GM21390 (cell line): ENCODE data around the gene ZMYND8.
"Not testable (repeated sequence)": the region's sequence is repeated elsewhere in the genome, so short reads cannot be mapped to it uniquely, and the experiment has no call there.

Source experiments
- ATAC-seq: cut with Tn5 transposase; IDR thresholded peaks from one replicate; pipeline ENCODE4 v1.9.1; 2021; ENCODE audit not compliant: unreplicated experiment

The ZMYND8 gene

DNA sequence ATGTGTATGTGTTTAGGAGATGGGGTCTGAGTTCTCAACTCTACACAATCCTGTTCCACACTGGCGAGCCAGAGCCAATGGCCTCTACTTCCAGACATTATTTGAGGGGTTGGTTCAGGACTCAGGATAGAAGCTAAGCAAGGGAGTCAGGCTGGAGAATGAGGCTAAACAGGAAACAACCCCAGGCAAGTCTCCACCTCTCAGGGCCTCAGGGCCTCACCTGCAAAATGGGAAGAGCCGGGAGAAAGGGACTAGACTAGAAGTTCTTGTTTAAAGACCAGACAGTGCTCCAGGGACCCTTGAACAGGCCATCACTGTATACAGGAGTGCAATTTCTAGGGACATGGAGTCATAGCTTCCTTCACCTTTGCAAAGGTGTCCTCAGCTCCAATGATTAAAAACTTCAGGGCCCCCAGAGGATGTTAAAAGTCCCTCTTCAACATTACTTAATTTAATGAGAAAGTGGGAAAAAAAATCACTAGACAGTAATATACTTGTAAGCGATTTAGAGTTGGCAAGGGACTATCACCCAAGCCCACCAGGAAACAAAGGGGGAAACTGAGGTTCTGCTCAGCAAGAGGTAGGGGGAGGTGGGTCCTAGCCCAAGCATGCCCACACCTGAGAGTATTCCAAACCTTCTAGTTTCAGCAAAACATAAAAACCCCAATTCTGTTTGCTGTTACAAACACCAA, 41.7 kb downstream of the ZMYND8 start:
- ATAC-seq = no peak

DNA sequence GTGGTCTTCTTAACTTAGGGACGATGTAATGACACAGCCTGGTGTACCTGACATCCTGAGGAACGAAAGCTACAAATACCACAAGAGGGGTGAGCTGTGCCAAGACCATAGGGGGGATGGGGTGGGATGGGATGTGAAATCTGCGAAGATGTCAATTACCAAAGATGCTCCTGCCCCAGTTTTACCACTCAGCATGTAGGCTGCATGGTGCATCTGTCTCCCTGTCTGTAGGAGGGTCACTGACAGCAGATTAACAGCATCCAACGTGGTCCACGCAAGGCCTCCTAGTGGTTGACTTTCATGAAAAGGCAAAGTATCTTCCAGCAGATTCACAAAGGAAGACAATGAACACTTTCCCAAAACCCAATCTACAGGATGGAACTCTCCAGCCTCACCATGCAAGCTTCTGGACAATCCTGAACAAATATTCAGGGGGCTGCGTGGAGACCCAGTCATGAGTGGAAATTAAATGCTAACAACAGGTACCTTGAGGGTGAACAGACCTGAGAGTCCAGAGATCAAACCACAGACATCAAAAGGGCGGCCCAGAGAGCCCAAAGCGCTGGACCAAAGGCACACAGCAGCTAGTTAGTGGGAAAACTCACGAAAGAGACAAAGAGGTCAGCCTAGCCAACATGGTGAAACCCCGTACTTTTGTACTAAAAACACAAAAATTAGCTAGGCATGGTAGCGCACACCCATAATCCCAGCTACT, 44.4 kb downstream of the ZMYND8 start:
- ATAC-seq = no peak

DNA sequence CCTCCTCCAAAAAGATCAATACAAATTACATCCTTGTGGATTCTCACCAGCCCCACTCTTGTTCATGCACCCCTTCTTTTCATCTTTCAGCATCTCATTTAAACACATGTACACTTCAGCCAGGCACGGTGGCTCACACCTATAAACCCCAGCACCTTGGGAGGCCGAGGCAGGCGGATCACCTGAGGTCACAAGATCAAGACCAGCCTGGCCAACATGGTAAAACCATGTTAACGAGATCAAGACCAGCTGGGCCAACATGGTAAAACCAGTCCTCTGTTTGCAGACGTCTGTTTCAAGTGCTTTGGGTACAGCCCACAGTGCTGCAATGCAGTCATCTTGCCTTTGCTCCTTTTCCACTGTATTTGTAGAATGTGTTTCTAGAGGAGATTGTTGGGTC, 45.3 kb downstream of the ZMYND8 start:
- ATAC-seq = no peak

DNA sequence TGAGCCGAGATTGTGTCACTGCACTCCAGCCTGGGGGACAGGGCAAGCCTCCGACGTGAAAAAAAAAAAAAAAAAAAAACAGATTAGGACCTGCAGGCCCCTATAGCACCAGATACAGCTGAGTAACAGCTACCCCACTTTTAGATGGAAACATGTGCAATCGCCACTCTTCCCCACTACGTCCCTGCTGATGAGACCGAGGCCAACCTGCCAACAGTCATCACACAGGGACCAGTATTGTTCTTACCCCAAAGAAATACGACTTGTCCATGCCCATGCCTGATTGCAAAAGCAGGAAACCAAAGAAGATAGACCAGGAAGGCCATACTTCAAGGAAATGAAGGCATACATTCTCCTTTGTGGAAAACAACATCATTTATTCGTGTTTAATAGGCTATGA, 45.8 kb downstream of the ZMYND8 start:
- no peak for ATAC-seq

DNA sequence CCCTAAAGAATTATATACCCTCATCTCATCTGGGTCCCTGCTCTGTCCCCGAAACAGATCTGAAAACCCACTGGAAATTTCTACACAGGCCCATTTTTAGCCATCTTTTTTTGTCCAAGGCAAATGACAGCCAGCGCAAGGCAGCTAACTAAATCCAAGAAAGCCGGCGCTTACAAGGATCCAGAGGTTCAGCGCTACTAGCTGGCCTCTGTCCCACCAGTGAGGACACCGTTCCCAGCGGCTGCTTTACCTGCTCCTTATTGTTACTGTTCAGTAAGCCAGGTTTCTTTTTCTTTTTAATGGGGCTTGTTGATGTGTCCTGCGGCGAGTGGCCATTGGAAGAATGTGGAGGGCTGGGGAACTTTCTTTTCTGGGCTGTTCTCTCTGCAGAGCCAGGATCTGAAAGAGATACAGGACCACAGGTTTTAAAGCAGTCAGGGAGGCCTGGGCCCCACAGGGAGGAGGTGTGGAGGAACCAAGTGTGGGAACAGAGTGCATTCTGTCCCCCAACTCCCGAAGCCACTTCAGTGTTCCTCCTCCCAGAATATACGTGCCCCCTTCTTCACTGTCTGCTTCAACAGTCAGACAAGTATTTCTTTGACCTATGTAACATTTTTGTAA, 46.6 kb downstream of the ZMYND8 start:
- no peak for ATAC-seq

DNA sequence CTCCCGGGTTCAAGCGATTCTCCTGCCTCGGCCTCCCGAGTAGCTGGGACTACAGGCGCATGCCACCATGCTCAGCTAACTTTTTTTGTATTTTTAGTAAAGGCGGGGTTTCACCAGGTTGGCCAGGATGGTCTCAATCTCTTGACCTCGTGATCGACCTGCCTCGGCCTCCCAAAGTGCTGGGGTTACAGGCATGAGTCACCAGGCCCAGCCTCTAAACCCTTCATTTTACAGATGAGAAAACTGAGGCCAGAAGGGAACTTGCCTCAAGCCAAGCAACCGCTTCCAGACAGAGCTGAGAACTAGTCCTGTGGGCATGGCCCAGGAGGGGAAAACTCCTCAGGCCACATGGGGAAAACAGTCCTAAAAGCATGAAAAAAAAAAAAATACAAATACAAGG, 47.1 kb downstream of the ZMYND8 start:
- no peak for ATAC-seq

DNA sequence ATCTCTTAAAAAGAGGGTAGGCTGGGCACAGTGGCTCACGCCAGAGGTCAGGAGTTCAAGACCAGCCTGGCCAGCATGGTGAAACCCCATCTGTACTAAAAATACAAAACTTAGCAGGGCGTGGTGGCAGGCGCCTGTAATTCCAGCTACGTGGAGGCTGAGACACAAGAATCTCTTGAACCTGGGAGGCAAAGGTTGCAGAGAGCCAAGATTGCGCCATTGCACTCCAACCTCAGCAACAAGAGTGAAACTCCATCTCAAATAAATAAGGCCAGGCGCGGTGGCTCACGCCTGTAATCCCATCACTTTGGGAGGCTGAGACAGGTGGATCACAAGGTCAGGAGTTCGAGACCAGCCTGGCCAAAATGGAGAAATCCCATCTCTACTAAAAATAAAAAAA, 48.9 kb downstream of the ZMYND8 start:
- ATAC-seq = not testable (repeated sequence)

DNA sequence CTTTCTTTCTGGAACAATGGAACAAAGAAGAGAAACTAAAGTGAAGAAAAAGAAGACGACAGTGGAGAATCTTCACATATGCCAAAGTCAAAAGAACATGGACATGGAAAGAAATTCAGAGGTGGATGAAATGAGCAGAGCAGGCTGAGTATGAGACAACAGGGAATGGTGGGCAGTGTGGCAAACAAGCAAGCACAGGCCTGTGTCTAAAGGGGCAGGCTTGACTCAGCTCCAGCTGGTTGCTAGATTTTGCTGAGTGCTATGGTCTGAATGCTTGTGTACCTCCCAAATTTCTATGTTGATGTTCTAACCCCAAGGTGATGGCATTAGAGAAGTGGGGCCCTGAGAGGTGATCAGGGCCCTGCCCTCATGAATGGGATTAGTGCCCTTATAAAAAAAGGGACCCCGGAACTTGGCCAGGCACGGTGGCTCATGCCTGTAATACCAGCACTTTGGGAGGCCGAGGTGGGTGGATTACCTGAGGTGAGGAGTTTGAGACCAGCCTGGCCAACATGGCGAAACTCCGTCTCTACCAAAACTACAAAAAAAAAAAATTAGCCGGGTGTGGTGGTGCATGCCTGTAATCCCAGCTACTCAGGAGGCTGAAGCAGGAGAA, 49.6 kb downstream of the ZMYND8 start:
- ATAC-seq = no peak

DNA sequence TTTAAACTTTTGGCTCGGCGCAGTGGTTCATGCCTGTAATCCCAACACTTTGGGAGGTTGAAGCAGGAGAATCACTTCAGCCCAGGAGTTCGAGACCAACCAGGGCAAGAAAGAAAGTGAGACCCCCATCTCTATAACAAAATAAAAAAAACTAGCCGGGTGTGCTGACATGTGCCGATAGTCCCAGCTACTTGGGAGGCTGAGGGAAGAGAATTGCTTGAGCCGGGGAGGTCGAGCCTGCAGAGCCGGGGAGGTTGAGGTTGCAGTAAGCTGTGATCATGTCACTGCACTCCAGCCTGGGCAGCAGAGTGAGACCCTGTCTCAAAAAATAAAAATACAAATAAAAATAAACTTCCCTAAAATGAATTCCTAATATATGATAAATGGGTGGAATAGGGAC, 50.4 kb downstream of the ZMYND8 start:
- no peak for ATAC-seq

DNA sequence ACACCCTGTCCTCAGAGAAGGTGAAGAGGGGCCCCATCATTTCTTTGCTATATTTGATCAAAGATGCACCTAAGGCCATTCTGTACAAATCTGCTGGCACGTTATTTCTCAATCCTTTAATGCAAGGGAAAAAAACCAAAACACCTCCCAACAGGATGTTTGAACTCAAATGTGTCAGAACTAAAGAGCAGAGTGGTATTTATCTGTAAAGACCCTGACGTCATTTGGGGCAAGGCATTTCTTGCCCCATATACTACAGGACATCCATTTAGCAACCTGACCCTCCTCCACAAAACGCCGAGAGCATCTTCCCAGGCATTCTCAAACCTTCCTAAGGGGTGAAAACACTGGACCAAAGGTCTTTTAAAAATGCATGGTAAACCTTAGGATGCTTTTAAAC, 50.8 kb downstream of the ZMYND8 start:
- ATAC-seq = no peak

DNA sequence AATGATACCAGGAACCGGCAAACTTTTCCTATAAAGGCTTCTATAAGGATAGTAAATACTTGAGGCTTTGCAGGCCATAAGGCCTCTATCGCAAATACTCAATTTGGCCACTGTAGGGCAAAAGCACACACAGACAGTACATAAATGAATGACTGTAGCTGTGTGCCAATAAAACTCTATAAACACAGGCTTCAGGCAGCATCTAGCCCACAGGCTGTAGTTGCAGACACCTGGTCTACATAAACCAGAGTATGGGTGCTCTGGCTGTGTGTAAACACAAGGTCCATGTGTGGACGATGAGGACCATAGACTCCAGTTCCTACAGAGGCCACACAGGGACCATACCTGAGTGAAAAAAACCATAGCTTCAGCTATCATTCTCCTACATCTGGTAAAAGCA, 52.2 kb downstream of the ZMYND8 start:
- ATAC-seq = no peak

DNA sequence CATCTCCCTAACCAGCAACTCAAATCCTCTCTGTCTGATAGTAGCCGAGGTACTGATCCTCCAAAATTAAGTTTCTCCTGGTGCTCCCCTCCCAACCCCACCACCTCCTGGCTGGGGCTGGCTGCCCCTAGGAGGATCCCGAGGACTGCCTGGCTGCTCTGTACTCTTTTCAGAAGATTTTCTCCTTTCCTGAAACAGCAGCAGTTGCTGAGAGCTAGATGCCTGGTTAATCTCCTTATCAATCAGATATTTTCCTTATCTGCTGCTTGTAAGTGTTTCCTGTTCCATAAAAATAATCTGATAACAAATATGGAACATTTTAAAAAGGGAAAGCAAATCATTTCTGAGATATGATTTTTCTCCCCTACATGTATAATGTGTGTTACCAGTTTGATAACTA, 52.8 kb downstream of the ZMYND8 start:
- ATAC-seq = no peak

DNA sequence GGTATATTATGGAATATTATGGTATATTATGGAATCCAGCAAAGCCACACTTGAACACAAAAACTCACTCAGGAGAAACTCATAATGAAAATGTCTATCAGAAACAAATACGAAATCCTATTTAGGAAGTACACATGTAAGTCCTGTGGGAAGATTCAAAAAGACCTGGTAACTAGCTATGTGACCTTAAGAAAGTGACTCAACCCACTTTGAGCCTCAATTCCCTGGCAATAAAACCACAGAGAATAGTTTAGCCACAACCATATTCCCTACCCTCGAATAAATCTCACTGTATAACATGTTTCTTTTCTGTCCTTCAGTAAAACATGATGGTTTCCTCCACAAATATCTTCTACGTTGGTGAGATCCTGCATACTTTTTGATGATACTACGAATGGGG, 56.4 kb downstream of the ZMYND8 start:
- ATAC-seq = no peak

DNA sequence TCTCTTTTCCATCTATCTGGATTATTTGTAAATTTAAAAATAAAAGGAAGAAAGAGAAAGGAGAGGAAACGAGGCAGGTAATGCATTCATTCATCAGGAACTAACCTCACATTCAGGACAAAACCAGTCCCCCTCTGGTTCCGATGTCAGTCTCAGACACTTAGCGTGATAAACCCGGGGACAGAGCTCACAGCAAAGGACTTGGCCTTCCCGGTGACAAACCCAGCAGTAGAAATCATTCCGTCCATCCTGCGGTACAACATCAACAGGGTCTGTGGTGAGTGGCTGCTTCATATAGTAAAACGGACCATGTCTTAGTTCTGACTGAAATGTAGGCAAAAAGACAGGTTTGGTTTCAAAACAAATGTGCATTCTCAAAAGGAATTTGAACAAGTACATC, 57.9 kb downstream of the ZMYND8 start:
- ATAC-seq = no peak

DNA sequence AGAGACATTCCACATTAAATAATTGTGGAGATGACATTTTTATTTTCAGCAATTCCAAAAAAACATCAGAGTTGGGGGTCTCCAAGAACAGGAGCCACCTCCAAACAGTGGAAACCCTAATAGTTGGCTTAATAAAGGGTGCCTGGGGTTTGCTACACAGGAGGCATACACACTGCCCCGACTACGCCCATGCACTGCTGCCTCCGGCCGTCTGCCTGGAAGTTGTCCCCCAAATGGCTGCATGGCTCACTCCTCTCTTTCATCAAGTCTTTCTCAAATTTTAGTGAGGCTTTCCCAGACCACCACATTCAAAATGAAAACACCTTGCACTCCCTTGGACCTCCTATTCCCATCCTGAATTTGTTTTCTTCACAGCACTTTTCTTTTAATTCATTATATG, 58.8 kb downstream of the ZMYND8 start:
- ATAC-seq = no peak

DNA sequence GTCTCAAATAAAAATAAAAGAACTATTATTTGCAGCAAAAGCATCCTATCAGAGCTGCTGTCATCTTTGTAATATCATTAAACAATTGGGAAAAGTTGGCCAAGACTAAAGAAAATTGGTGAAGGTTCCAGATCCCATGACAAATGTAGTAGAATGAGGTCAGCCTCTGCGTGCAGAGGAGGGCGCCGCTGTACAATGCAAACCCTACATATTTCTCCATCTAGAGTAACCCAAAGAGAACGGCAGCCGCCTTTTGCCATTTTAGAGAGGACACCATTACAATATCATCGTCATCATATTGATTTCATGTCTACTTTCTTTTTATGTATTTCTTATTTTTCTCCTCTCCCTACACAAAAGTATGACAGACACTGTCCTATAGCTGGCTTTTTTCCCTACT, 59.5 kb downstream of the ZMYND8 start:
- no peak for ATAC-seq

DNA sequence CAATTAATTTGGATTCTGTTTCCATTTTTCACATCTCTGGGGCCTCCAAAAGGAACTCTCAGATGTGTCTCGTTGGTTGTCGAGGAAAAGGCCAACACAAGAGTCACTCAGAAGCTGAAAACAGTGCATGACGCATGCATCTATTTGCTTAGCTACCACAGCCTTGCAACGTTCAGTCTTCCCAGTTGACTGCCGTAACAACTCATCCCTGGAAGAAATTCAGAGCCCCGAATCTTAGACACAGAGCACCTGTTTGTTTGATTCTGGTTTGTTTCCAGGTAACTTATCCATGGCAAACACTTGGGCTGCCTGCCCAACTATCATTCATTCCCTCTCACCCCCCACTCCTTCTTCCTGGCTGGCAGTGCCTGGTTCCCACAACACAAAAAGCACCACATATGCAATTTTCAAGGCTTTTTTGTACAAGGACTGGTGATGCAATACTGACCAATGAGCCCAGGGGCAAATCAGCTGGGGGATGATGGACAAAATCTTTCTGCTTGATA, 60.5 kb downstream of the ZMYND8 start:
- no peak for ATAC-seq

DNA sequence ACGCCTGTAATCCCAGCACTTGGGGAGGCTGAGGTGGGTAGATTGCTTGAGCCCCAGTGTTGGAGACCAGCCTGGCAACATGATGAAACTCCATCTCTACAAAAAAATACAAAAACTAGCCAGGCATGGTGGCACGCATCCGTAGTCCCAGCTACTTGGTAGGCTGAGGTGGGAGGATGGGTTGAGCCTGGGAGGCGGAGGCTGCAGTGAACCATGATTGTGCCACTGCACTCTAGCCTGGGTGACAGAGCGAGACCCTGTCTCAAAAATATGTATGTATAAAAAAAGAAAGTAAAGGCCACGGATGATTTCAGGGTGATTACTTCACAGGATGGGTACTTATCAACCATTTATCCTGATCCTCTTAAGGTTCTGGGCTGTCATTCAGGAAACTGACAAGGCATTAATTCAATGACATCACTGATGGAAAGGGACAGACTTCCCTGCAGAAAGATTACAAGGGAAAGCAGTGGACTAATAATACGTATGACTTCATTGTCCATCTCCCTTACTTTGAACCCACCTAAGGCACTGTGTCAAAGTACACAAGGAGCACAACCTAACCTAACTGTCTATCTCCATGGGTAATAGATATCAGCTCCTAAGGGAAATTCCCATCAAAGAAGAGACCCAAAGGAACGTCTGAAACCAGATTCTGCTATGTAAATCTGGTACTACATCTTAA, 61.2 kb downstream of the ZMYND8 start:
- ATAC-seq = no peak

DNA sequence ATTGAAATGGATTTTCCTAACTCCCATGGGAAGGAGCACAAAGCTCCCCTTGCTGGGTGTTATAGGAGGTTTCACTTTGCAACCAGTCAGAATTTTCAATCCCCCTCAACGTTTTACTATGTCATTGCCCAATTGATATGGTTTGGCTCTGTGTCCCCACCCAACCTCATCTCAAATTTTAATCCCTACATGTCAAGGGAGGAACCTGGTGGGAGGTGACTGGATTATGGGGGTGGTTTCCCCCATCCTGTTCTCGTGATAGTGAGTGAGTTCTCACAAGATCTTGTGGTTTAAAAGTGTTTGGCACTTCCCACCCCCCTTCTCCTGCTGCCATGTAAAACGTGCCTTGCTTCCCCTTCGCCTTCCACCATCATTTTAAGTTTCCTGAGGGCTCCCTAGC, 62.9 kb downstream of the ZMYND8 start:
- ATAC-seq = no peak

DNA sequence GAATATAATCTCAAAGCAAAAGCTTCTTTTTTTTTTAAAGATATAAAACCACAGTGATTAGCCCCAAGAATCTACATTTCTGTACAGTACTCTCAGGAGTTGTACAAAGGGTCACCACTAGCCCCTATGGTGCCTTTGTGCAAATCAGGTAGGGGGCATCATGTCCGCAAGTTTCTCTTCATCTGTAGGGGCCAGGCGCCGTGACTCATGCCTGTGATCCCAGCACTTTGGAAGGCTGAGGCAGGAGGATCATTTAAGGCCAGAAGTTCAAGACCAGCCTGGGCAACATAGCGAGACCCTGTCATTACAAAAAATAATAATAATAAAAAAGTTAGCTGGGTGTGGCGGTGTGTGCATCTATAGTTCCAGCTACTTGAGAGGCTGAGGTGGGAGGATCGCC, 63.9 kb downstream of the ZMYND8 start:
- ATAC-seq = no peak
